GM10847 (cell line): ENCODE data around the gene LILRA5.

Source experiments
- POLR2A ChIP-seq: IDR thresholded peaks from 2 replicates; pipeline ENCODE4 v1.6.1; 2011; ENCODE audit not compliant: insufficient read length; ENCODE audit errors: extremely low read depth

LILRA5 gene

GRCh38 chr19:54281007-54281728 lies 31.8 kb downstream of the LILRA5 start, which contains the start of gene LILRB2:
Gene LILRB2 (minus strand): TSS chr19:54281110. CDS start chr19:54280496, 614 bp downstream.
- TF ChIP-seq POLR2A, result no peak

DNA sequence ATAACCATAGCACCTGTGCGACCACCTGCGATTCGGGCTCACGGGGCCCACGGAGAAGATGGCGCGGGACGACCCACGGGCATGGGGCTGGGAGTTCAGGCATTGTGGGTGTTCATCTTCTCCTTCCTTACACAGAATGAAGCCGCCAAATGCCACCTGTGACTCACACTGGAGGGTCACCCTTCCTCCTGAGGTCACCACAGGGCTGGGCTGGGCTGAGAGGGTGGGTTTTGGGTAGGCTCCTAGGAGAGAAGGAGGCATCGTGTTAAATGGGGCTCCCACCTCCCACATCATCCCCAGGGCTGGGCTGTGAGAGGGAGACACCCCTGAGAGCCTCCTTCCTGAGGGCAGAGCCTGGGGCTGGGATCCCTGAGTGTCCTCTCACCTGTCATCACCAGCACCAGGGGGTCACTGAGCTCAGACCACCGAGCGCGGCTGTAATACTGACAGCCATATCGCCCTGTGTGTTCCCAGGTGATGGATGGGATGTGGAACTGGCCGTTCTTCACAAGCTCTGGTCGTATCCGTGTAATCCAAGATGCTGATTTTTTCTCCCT lies 33.5 kb downstream of the LILRA5 start:
- no peak for TF ChIP-seq POLR2A

DNA sequence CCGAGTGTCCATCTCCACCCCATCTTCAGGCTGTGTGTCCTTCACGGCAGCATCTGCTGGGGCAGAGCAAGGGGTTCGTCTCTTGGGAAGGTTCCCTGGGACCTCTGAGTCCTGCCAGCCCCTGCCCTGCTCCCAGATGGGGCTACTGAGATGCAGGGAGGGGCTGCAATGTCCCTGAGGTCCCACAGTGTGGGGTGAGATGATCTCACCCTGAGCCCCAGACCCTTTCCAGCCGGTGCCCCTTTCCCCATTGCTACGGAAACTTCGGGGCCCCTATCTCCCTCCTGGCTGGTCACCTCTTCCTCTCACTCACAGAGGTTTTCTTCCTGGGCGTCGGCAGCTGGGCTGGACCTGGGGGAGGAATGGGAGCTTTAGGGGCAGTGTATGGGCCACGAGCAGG lies 37.0 kb downstream of the LILRA5 start:
- no peak for TF ChIP-seq POLR2A

GRCh38 chr19:54273821-54274220 lies 39.1 kb downstream of the LILRA5 start:
- TF ChIP-seq POLR2A, result no peak

DNA sequence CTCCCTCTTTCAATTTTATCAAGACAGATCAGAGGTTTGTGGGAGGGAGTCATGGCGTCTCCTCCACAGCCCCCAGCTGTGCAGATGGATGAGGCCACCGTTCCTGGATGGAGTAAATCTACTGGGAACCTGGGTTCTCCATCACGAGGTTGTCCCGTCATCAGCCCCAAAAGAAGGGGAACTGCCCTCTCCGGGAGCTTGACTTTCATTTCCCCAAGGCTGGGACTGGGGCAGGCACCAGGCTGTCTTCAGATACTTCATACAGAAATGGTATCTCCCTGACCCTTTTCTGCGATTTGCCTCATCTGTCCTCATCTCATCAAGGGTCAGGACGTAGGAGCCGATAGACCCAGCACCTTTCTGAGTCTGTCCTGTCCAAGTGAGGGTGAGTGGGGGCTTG lies 41.9 kb downstream of the LILRA5 start:
- TF ChIP-seq POLR2A, result no peak

- no peak for TF ChIP-seq POLR2A
Measured at GRCh38 chr19:54268936-54269335, 44.0 kb downstream of the LILRA5 start.

- TF ChIP-seq POLR2A, result no peak
Measured at GRCh38 chr19:54266133-54266532, 46.8 kb downstream of the LILRA5 start.

DNA sequence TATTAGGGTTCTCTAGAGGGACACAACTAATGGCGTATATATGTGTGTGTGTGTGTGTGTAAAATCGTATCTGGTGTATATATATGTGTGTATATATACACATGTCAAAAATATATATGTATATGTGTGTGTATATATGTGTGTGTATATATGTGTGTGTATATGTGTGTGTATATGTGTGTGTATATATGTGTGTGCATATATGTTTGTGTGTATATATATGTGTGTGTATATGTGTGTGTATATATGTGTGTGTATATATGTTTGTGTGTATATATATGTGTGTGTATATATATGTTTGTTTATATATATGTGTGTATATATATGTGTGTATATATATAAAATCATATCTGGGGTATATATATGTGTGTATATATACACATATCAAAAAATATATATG lies 50.5 kb downstream of the LILRA5 start:
- TF ChIP-seq POLR2A, result no peak

- no peak for TF ChIP-seq POLR2A
Measured at GRCh38 chr19:54262066-54262465, 50.9 kb downstream of the LILRA5 start.

DNA sequence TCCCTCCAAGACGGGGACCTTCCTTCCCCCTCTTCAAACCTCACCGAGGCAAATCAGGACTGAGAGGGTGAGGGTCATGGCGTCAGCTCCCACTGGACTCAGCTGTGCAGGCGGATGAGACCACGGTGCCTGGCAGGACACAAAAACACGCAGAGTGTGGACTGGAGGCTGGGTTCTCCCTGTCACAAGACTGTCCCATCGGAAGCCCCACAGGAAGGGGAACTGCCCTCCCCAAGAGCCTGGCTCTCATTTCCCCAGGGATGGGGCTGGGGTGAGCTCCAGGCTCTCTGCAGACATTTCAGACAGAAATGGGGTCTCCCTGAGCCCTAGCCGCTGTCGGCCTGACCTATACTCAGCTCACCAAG lies 55.9 kb downstream of the LILRA5 start, which contains the start of gene LILRB5:
Gene LILRB5 (minus strand): TSS at position 158 of the 365 bp plus-strand sequence. CDS start 80 bp downstream, at position 78.
- TF ChIP-seq POLR2A, result no peak
